Esophagus muscularis mucosa (tissue), 4 donors: ENCODE data around the gene DOCK4. TPM values are rescaled to one million over a fixed set of nuclear protein-coding genes. Genes with fewer than 3 reads are reported as not detected.

Source experiments
- DNase-seq: peaks from one replicate; pipeline ENCODE4 v3.0.0-alpha.2; 2017; ENCODE audit errors: extremely low spot score
- H3K27ac ChIP-seq, 4 donors: fragments of 200-600 bp; sonication (generic); replicated peaks in 1 of 4; 1 replicate in 3 of 4; 2 replicates in 1 of 4; pipeline ENCODE4 v1.5.1; 2016 to 2019; ENCODE audit warnings: mild to moderate bottlenecking in 1 of 4
- H3K27me3 ChIP-seq, 4 donors: fragments of 200-600 bp; sonication (generic); one replicate each; pipeline versions ENCODE4 v1.5.1 to v1.6.0; 2016 to 2019
- H3K36me3 ChIP-seq, 4 donors: fragments of 200-600 bp; sonication (generic); one replicate each; pipeline ENCODE4 v1.5.1; 2016 to 2019
- H3K4me1 ChIP-seq, 4 donors: fragments of 200-600 bp; sonication (generic); one replicate each; pipeline ENCODE4 v1.5.1; 2016 to 2019
- H3K4me3 ChIP-seq, 4 donors: fragments of 200-600 bp; sonication (generic); 1 replicate in 2 of 4; 2 replicates in 2 of 4; pipeline ENCODE4 v1.5.1; 2016 to 2019; ENCODE audit warnings: mild to moderate bottlenecking in 4 of 4, moderate library complexity in 1 of 4
- H3K9me3 ChIP-seq, 4 donors: fragments of 200-600 bp; sonication (generic); 1 replicate in 3 of 4; 2 replicates in 1 of 4; pipeline ENCODE4 v1.5.1; 2016 to 2019
- CTCF ChIP-seq, 3 experiments: fragments of 200-600 bp in 2 of 3; fragments of 450-650 bp in 1 of 3; sonication (generic) in 2 of 3; IDR thresholded peaks; one replicate each; pipeline ENCODE4 v1.5.1; 2017 to 2019; ENCODE audit warnings: antibody characterized with exemption in 3 of 3, mild to moderate bottlenecking in 2 of 3, moderate library complexity in 1 of 3
- EP300 ChIP-seq: sonication (generic); formaldehyde crosslinking; IDR thresholded peaks from one replicate; pipeline ENCODE4 v1.6.1; 2017; ENCODE audit warnings: antibody characterized with exemption
- POLR2A ChIP-seq: fragments of 450-650 bp; IDR thresholded peaks from one replicate; pipeline ENCODE4 v1.6.1; 2017; ENCODE audit warnings: antibody characterized with exemption, moderate library complexity, mild to moderate bottlenecking, low read depth
- POLR2AphosphoS5 ChIP-seq, 2 donors: sonication (generic); formaldehyde crosslinking; IDR thresholded peaks; one replicate each; pipeline ENCODE4 v1.6.1; 2017; ENCODE audit warnings: antibody characterized with exemption in 2 of 2
- WGBS: methylation state at CpG from one replicate; pipeline ENCODE4 v1.1.5; 2018; 5-methylcytosine and 5-hydroxymethylcytosine counted together
- intact Hi-C: fragments of 100-400 bp; cut with DNase I; formaldehyde crosslinking; loops from one replicate; pipeline ENCODE4 v1.15.1; 2023
- total RNA-seq, 4 donors: library from RNA; depleted of rRNA; stranded (reverse); fragments of >200 nt; gene quantifications; one replicate each; pipeline versions ENCODE4 v1.1.0 to v1.2.1, GENCODE V29; 2016

DOCK4 gene
- total RNA-seq, 4 donors from 2014 or later: 14.0 to 25.3 (median 18.8) TPM

- intact Hi-C loops: no loop called here
- Histone ChIP-seq H3K9me3 (peaks cover 0 to 2% (median under 1%) of the 10 kb centered on the region in 4 donors), H3K27ac (no peak overlapping the region), H3K4me1 (peaks cover 0 to 9% (median 4%) of the 10 kb centered on the region in 4 donors), H3K4me3 (no peak overlapping the region), H3K36me3 (no peaks in the 10 kb centered on the region), H3K27me3 (no peaks in the 10 kb centered on the region)
- no peak for DNase-seq
- TF ChIP-seq CTCF (IDR thresholded peaks at IDR 0.05) (peak in 1 of 3 experiments; percentile 3), POLR2AphosphoS5 (IDR thresholded peaks at IDR 0.05) (no peak)
Measured at GRCh38 chr7:112079673-112080072, 126.5 kb downstream of the DOCK4 start.

GRCh38 chr7:112079122-112079521 is 127.1 kb downstream of the DOCK4 start:
- H3K9me3 ChIP-seq: peaks cover 0 to 7% (median 3%) of the 10 kb centered on the region in 4 donors
- no peaks in the 10 kb centered on the region for H3K27me3 ChIP-seq
- WGBS: 97% methylated on average over 1 of the region's 1 CpG
- DNase-seq: no peak
- no peak overlapping the region for H3K4me3 ChIP-seq
- H3K4me1 ChIP-seq: peaks cover 0 to 9% (median 1%) of the 10 kb centered on the region in 4 donors
- TF ChIP-seq CTCF (IDR thresholded peaks at IDR 0.05) (no peak), POLR2AphosphoS5 (IDR thresholded peaks at IDR 0.05) (no peak), POLR2A (no peak), EP300 (no peak)
- intact Hi-C loops: no loop called here
- no peaks in the 10 kb centered on the region for H3K36me3 ChIP-seq
- no peak overlapping the region for H3K27ac ChIP-seq

- no peak overlapping the region for H3K27ac ChIP-seq
- H3K9me3 ChIP-seq: peaks cover 0 to 9% (median 3%) of the 10 kb centered on the region in 4 donors
- H3K4me3 ChIP-seq: no peak overlapping the region
- no peaks in the 10 kb centered on the region for H3K36me3 ChIP-seq
- no peak for TF ChIP-seq POLR2AphosphoS5 (IDR thresholded peaks at IDR 0.05)
- no peak for TF ChIP-seq CTCF (IDR thresholded peaks at IDR 0.05)
- no peak for TF ChIP-seq EP300
- TF ChIP-seq POLR2A: no peak
- no peak for DNase-seq
- H3K4me1 ChIP-seq: peaks cover 0 to 8% (median 4%) of the 10 kb centered on the region in 4 donors
- no peaks in the 10 kb centered on the region for H3K27me3 ChIP-seq
- intact Hi-C loops: no loop called here
Measured at GRCh38 chr7:112076324-112076723, 129.9 kb downstream of the DOCK4 start.

- H3K27me3 ChIP-seq: no peaks in the 10 kb centered on the region
- no peak overlapping the region for H3K27ac ChIP-seq
- no peak for DNase-seq
- peaks cover 0 to 9% (median 3%) of the 10 kb centered on the region in 4 donors for H3K9me3 ChIP-seq
- peaks cover 0 to 13% (median 2%) of the 10 kb centered on the region in 4 donors for H3K4me1 ChIP-seq
- no peak for TF ChIP-seq POLR2AphosphoS5 (IDR thresholded peaks at IDR 0.05)
- TF ChIP-seq EP300: no peak
- TF ChIP-seq CTCF (IDR thresholded peaks at IDR 0.05): no peak
- TF ChIP-seq POLR2A: no peak
- no peaks in the 10 kb centered on the region for H3K36me3 ChIP-seq
- intact Hi-C loops: no loop called here
- H3K4me3 ChIP-seq: no peak overlapping the region
Measured at GRCh38 chr7:112074464-112074863, 131.7 kb downstream of the DOCK4 start.

GRCh38 chr7:112073530-112073929 is 132.7 kb downstream of the DOCK4 start:
- H3K4me3 ChIP-seq: no peak overlapping the region
- no peaks in the 10 kb centered on the region for H3K27me3 ChIP-seq
- TF ChIP-seq POLR2AphosphoS5 (IDR thresholded peaks at IDR 0.05) (no peak), EP300 (no peak), POLR2A (no peak), CTCF (IDR thresholded peaks at IDR 0.05) (no peak)
- H3K27ac ChIP-seq: no peak overlapping the region
- H3K9me3 ChIP-seq: peaks cover 0 to 9% (median 3%) of the 10 kb centered on the region in 4 donors
- no peaks in the 10 kb centered on the region for H3K36me3 ChIP-seq
- H3K4me1 ChIP-seq: peaks cover 0 to 16% (median 2%) of the 10 kb centered on the region in 4 donors
- DNase-seq: no peak
- intact Hi-C loops: no loop called here
